Uterus (tissue), 4 donors: Measurements from ENCODE around the gene CLINT1. TPM values are rescaled to one million over a fixed set of nuclear protein-coding genes. Genes with fewer than 3 reads are reported as not detected.
A peak's percentile ranks its signal among the peaks of the same experiment; 100 is the strongest.

Experiments used
- DNase-seq, 2 donors: peaks; one replicate each; pipeline ENCODE4 v3.0.0-alpha.2; 2019 to 2020
- H3K27ac ChIP-seq, 2 donors: fragments of 200-600 bp; sonication (generic); 1 replicate in 1 of 2; 2 replicates in 1 of 2; pipeline ENCODE4 v1.5.1; 2016 to 2018
- H3K27me3 ChIP-seq, 2 donors: fragments of 200-600 bp; sonication (generic); one replicate each; pipeline ENCODE4 v1.5.1; 2018 to 2019; ENCODE audit warnings: control low read depth in 1 of 2
- H3K36me3 ChIP-seq, 2 donors: fragments of 200-600 bp; sonication (generic); one replicate each; pipeline ENCODE4 v1.5.1; 2019; ENCODE audit warnings: control low read depth in 1 of 2
- H3K4me1 ChIP-seq, 2 donors: fragments of 200-600 bp; sonication (generic); one replicate each; pipeline ENCODE4 v1.5.1; 2018 to 2019; ENCODE audit warnings: control low read depth in 1 of 2
- H3K4me3 ChIP-seq, 2 donors: fragments of 200-600 bp; sonication (generic); 1 replicate in 1 of 2; 2 replicates in 1 of 2; pipeline ENCODE4 v1.5.1; 2018 to 2019; ENCODE audit warnings: mild to moderate bottlenecking in 1 of 2
- H3K9me3 ChIP-seq, 2 donors: fragments of 200-600 bp; sonication (generic); one replicate each; pipeline ENCODE4 v1.5.1; 2019; ENCODE audit warnings: control low read depth in 1 of 2
- POLR2A ChIP-seq, 2 donors: fragments of 450-650 bp; IDR thresholded peaks; one replicate each; pipeline ENCODE4 v1.6.1; 2016; ENCODE audit warnings: antibody characterized with exemption in 2 of 2, mild to moderate bottlenecking in 1 of 2, moderate library complexity in 1 of 2
- intact Hi-C: fragments of 100-400 bp; cut with DNase I; formaldehyde crosslinking; loops from one replicate; pipeline ENCODE4 v1.15.1; 2023; ENCODE audit warnings: low total_unique reads
- total RNA-seq, 4 donors: library from RNA; depleted of rRNA in 3 of 4; stranded (reverse); fragments of >200 nt in 3 of 4; gene quantifications; one replicate each; pipeline versions ENCODE4 v1.1.0 to v1.2.4, GENCODE V29; 2014 to 2023
- TF ChIP-seq, protein P1 (sequence below), 4 experiments: fragments of 200-600 bp in 2 of 4; fragments of 450-650 bp in 2 of 4; sonication (generic) in 2 of 4; IDR thresholded peaks; one replicate each; pipeline ENCODE4 v1.5.1; 2016 to 2019; ENCODE audit warnings: antibody characterized with exemption in 4 of 4, mild to moderate bottlenecking in 2 of 4, moderate library complexity in 1 of 4
- donor health status: DM: yes; HTN: yes; CAD: no.

Gene CLINT1
- total RNA-seq, 4 donors from 2014 or later = 36.6 to 96.0 (median 55.3) TPM

DNA sequence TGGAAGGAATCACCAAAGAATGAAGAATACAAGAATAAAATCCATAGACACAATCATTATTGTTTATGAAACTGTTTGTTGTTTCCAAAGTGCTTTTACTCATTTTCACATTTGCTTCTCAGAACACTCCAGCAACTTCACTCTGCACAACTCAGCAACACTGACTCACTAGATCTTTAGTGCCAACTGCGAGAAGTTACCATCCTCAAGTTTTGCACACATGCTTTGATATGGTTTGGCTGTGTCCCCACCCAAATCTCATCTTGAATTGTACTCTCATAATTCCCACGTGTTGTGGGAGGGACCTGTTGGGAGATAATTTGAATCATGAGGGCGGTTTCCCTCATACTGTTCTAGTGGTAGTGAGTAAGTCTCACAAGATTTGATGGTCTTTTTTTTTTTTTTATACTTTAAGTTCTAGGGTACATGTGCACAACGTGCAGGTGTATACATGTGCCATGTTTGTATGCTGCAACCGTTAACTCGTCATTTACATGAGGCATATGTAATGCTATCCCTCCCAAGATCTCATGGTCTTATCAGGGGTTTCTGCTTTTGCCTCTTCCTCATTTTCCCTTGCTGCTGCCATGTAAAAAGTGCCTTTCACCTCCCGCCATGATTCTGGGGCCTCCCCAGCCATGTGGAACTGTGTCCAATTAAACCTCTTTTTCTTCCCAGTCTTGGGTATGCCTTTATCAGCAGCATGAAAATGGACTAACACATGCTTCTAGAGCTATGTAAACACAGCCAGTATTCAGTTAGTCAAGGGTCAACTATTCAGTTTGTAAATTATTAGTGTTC is 36.9 kb downstream of the CLINT1 start:
- Histone ChIP-seq H3K4me3 (no peak overlapping the region), H3K36me3 (no peaks in the 10 kb centered on the region), H3K27me3 (no peaks in the 10 kb centered on the region), H3K27ac (peak overlapping the region; percentile 16 to 63), H3K4me1 (peaks cover 3 to 5% of the 10 kb centered on the region in 2 donors), H3K9me3 (no peaks in the 10 kb centered on the region)
- DNase-seq = no peak
- TF ChIP-seq POLR2A (IDR thresholded peaks at IDR 0.05) = no peak
- TF ChIP-seq, protein P1, sequence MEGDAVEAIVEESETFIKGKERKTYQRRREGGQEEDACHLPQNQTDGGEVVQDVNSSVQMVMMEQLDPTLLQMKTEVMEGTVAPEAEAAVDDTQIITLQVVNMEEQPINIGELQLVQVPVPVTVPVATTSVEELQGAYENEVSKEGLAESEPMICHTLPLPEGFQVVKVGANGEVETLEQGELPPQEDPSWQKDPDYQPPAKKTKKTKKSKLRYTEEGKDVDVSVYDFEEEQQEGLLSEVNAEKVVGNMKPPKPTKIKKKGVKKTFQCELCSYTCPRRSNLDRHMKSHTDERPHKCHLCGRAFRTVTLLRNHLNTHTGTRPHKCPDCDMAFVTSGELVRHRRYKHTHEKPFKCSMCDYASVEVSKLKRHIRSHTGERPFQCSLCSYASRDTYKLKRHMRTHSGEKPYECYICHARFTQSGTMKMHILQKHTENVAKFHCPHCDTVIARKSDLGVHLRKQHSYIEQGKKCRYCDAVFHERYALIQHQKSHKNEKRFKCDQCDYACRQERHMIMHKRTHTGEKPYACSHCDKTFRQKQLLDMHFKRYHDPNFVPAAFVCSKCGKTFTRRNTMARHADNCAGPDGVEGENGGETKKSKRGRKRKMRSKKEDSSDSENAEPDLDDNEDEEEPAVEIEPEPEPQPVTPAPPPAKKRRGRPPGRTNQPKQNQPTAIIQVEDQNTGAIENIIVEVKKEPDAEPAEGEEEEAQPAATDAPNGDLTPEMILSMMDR (IDR thresholded peaks at IDR 0.05) = no peak
- intact Hi-C loops = no loop called here

DNA sequence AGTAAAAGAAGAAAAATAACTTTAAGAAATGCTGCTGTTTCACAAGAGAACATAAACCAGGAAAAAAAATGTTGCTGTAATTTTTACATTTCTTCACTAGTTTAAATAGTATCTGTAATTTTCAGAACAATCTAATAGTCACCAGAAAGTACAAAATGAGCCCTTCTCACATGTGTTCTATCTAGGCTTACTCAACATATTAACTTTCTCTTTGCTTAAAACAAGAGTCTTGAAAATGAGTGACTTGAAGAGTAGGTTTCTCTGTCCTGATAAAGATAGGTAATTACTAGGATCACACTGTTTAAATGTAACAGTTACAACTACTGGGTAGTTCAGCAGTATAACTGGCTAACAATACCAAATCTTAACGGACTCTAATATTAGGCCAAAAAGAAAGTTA is 37.5 kb downstream of the CLINT1 start:
- intact Hi-C loops = no loop called here
- Histone ChIP-seq H3K4me3 (no peak overlapping the region), H3K27ac (peak overlapping the region; percentile 16 to 63), H3K9me3 (no peaks in the 10 kb centered on the region), H3K36me3 (no peaks in the 10 kb centered on the region), H3K4me1 (peaks cover 0 to 5% of the 10 kb centered on the region in 2 donors), H3K27me3 (no peaks in the 10 kb centered on the region)
- TF ChIP-seq, protein P1 (IDR thresholded peaks at IDR 0.05) = no peak
- no peak for TF ChIP-seq POLR2A (IDR thresholded peaks at IDR 0.05)
- DNase-seq = no peak

DNA sequence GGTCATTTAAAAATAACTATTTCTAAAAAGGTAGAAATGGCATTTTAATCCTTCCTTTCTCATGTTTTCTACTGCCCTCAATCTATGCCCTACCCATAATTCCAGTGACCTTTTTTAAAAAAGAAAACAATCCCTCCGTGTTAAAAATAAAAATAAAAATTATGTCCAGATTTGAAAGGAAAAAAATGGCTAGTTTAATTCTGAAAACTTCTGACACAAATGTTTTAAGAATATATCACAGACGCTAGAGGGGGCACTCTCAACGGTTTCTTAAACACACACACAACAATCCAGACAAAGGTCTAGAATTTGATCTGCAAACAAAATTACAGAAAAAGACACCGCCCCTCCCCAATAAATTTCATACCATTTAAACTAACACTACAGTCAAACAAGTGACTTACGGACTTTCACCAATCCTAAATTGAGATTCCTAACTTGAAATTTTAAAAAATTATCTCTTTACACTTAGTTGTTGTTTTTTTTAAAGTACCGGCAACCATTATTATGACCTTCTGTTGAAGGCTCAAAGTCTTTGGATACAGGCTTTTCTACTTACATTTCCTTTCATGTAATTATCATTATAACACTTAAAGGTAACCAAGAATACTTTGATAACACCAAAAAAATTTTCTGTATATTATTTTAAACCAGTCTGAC is 38.2 kb downstream of the CLINT1 start:
- Histone ChIP-seq H3K36me3 (no peaks in the 10 kb centered on the region), H3K4me3 (no peak overlapping the region), H3K4me1 (peaks cover 0 to 5% of the 10 kb centered on the region in 2 donors), H3K9me3 (no peaks in the 10 kb centered on the region), H3K27me3 (no peaks in the 10 kb centered on the region), H3K27ac (peak overlapping the region; percentile 47 to 76)
- TF ChIP-seq, protein P1 (IDR thresholded peaks at IDR 0.05) = peak; percentile 48 to 60 (median 53)
- no peak for TF ChIP-seq POLR2A (IDR thresholded peaks at IDR 0.05)
- intact Hi-C loops = no loop called here
- no peak for DNase-seq

DNA sequence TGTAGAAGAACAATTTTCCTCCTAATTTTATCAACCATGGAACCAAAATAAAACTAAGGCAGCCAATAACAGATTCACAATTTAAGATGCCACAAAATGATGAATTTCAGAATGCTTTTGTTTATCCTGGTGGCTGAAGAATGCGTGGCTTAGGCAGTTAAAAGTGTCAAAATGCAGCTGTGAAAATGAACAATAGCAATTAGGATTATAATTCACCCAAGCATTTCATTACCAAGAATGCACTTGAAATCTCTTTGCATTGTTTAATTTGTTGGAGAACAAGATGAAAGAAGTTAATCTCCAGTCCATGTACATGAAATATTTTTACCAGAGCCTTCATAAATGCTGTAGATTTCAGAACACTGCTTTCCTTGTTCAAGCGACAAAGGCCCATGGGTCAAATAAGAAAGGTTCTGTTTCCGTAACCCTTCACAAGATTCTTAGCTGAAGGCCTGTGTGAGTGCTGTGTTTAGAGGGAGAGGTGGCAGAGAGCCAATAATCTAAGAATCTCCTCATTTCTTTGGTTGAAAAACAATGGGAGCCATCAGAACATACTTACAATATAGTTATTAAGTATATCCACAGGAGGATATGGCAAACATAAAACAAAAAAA is 39.3 kb downstream of the CLINT1 start:
- TF ChIP-seq, protein P1 (IDR thresholded peaks at IDR 0.05) = no peak
- TF ChIP-seq POLR2A (IDR thresholded peaks at IDR 0.05) = no peak
- H3K27ac ChIP-seq = peak overlapping the region; percentile 47 to 76
- no peaks in the 10 kb centered on the region for H3K27me3 ChIP-seq
- H3K36me3 ChIP-seq = no peaks in the 10 kb centered on the region
- no peak for DNase-seq
- intact Hi-C loops = loop anchor here (10.0 kb wide), 1 partner anchor 175 kb away; no protein-coding TSS in a partner anchor
- H3K9me3 ChIP-seq = no peaks in the 10 kb centered on the region
- H3K4me3 ChIP-seq = no peak overlapping the region
- peaks cover 0 to 5% of the 10 kb centered on the region in 2 donors for H3K4me1 ChIP-seq
